ENCODE measurements around the gene SLC22A17. TPM values are rescaled to one million over a fixed set of nuclear protein-coding genes. Genes with fewer than 3 reads are reported as not detected.
A peak's percentile ranks its signal among the peaks of the same experiment; 100 is the strongest.

The SLC22A17 gene
- total and polyA plus RNA-seq, 7 donors: 0.60 to 38.8 (median 18.1) TPM

- Histone ChIP-seq H3K4me3 (no peak overlapping the region), H3K4me1 (peaks cover 0 to 32% (median 23%) of the 10 kb centered on the region in 4 donors), H3K27me3 (no peaks in the 10 kb centered on the region), H3K9me3 (no peaks in the 10 kb centered on the region), H3K27ac (no peak overlapping the region), H3K36me3 (peaks cover 17 to 32% (median 19%) of the 10 kb centered on the region in 4 donors)
- no peak for DNase-seq
- no peak for TF ChIP-seq CTCF (IDR thresholded peaks at IDR 0.05)
- no peak for TF ChIP-seq POLR2A (IDR thresholded peaks at IDR 0.05)
- no peak for TF ChIP-seq EP300 (IDR thresholded peaks at IDR 0.05)
- no peak for TF ChIP-seq POLR2AphosphoS5 (IDR thresholded peaks at IDR 0.05)
- intact Hi-C loops (cut with DNase I): loop anchor here (5.0 to 10.0 kb wide), 2 partner anchors 142 to 230 kb away; partner anchors contain the start of genes NGDN, THTPA and ZFHX2
- WGBS, 2 donors: 87 to 93% methylated on average over 7 of the region's 7 CpGs
These were observed 27.7 kb downstream of the SLC22A17 start for GRCh38 chr14:23324993-23325392.

- intact Hi-C loops (cut with DNase I): loop anchor here (10.0 kb wide), 1 partner anchor 230 kb away; the partner anchor contains the start of genes THTPA and ZFHX2
- DNase-seq: no peak
- 82 to 87% methylated on average over 2 of the region's 2 CpGs for WGBS, 2 donors
- Histone ChIP-seq H3K27ac (no peak overlapping the region), H3K9me3 (no peaks in the 10 kb centered on the region), H3K27me3 (no peaks in the 10 kb centered on the region), H3K4me1 (peaks cover 0 to 32% (median 23%) of the 10 kb centered on the region in 4 donors), H3K36me3 (peaks cover 17 to 32% (median 19%) of the 10 kb centered on the region in 4 donors), H3K4me3 (no peak overlapping the region)
- TF ChIP-seq POLR2A (IDR thresholded peaks at IDR 0.05) (no peak), EP300 (IDR thresholded peaks at IDR 0.05) (no peak), CTCF (IDR thresholded peaks at IDR 0.05) (no peak), POLR2AphosphoS5 (IDR thresholded peaks at IDR 0.05) (no peak)
These were observed 28.2 kb downstream of the SLC22A17 start for GRCh38 chr14:23324455-23324846.

- no peaks in the 10 kb centered on the region for H3K9me3 ChIP-seq
- no peak for DNase-seq
- WGBS, 2 donors: 87 to 89% methylated on average over 18 of the region's 18 CpGs
- no peak overlapping the region for H3K4me3 ChIP-seq
- H3K36me3 ChIP-seq: peaks cover 17 to 32% (median 19%) of the 10 kb centered on the region in 4 donors
- H3K27ac ChIP-seq: no peak overlapping the region
- TF ChIP-seq POLR2AphosphoS5 (IDR thresholded peaks at IDR 0.05): no peak
- no peak for TF ChIP-seq EP300 (IDR thresholded peaks at IDR 0.05)
- no peak for TF ChIP-seq CTCF (IDR thresholded peaks at IDR 0.05)
- TF ChIP-seq POLR2A (IDR thresholded peaks at IDR 0.05): no peak
- peaks cover 0 to 32% (median 23%) of the 10 kb centered on the region in 4 donors for H3K4me1 ChIP-seq
- intact Hi-C loops (cut with DNase I): loop anchor here (10.0 kb wide), 1 partner anchor 231 kb away; the partner anchor contains the start of genes THTPA and ZFHX2
- H3K27me3 ChIP-seq: no peaks in the 10 kb centered on the region
These were observed 28.7 kb downstream of the SLC22A17 start for GRCh38 chr14:23323838-23324454.

- TF ChIP-seq POLR2A (IDR thresholded peaks at IDR 0.05) (no peak), POLR2AphosphoS5 (IDR thresholded peaks at IDR 0.05) (no peak), EP300 (IDR thresholded peaks at IDR 0.05) (no peak), CTCF (IDR thresholded peaks at IDR 0.05) (no peak)
- no peak for DNase-seq
- H3K4me3 ChIP-seq: peak overlapping the region; percentile 95 to 99 (median 98)
- no peaks in the 10 kb centered on the region for H3K9me3 ChIP-seq
- H3K36me3 ChIP-seq: peaks cover 17 to 32% (median 19%) of the 10 kb centered on the region in 4 donors
- peak overlapping the region in 3 of 4 donors; percentile 97 to 99 (median 98) for H3K27ac ChIP-seq
- H3K27me3 ChIP-seq: no peaks in the 10 kb centered on the region
- intact Hi-C loops (cut with DNase I): loop anchor here (10.0 kb wide), 1 partner anchor 232 kb away; the partner anchor contains the start of genes THTPA and ZFHX2
- 37 to 57% methylated on average over 10 of the region's 10 CpGs for WGBS, 2 donors
- H3K4me1 ChIP-seq: peaks cover 0 to 30% (median 22%) of the 10 kb centered on the region in 4 donors
These were observed 29.8 kb downstream of the SLC22A17 start for GRCh38 chr14:23322568-23323517.

Measured in sigmoid colon (tissue), 7 donors.